ENCODE measurements around the gene MCM7. TPM values are rescaled to one million over a fixed set of nuclear protein-coding genes. Genes with fewer than 3 reads are reported as not detected.

MCM7 gene
- total and polyA plus RNA-seq, 2 donors (not counting 1 experiment from before 2014, with no cell fraction given), result 24.4 to 34.3 TPM

DNA sequence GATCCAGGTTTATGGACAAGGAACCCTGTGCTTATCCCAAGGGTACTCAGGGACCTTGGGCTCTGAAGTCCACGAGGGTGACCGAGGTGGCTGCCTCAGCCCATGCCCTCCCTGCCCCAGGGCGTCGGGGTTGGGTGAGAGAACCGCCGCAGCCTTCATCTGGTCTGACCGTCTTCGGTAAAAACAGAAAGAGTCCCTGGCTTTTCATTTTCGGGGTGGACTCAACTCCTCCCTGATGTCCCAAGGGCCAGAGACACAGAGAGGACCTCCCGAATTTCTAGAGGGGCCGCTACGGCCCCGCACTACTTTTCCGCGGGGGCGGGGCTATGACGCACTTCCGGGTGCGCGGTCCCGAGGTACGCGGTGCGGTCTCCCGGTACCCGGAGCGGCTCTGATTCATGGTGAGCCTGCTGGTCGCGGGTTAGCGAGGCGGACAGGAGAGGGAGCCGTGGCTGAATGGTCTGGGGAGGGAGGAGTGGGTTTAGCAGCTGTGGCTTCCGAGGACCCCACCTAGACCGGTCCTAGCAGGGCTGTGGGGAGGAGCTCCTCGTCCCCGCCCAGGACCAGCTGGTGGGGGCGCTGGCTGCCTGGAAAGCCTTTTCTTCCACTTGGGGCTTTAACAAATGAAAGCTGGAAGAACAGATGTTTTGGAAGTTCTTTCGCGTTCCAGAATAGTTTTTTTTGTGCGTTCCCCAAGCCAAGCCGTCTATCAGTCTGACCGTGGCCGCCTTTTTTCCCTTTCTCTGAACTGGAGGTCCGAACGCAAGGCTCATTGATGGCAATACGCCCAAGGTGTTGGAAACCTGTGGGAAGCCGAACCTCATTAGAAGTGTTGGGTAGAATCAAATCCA is 51.5 kb downstream of the MCM7 start, which contains the start of gene ZSCAN21:
ZSCAN21 (plus strand) TSS at position 334 of the 851 bp plus-strand sequence. CDS start 7,233 bp downstream, outside the sequence.
- peaks cover 4% of the 10 kb centered on the region for H3K79me2 ChIP-seq (ENCODE audit: control insufficient read depth, insufficient read depth, low read length)
- peak within 1 kb of the TSS; percentile 84 for H3K4me2 ChIP-seq (ENCODE audit: extremely low read depth, insufficient read depth, low read length)
- H3K36me3 ChIP-seq (ENCODE audit: control insufficient read depth, insufficient read depth, low read length), result no peaks in the 10 kb centered on the region
- peak within 1 kb of the TSS; percentile 74 to 99 (median 77) for H3K4me3 ChIP-seq (replicated peaks in 1 of 4; ENCODE audit: control extremely low read depth in 1 of 4, insufficient read depth in 1 of 4, low read depth in 3 of 4, low read length in 4 of 4)
- peaks cover 5% of the 10 kb centered on the region for H3K4me1 ChIP-seq (ENCODE audit: control insufficient read depth, extremely low read depth, insufficient read depth, low read length)
- H3K27me3 ChIP-seq (ENCODE audit: control insufficient read depth, insufficient read depth, low read length), result no peaks in the 10 kb centered on the region
- peak within 1 kb of the TSS; percentile 90 for H3K9ac ChIP-seq (ENCODE audit: insufficient read depth, low read length)
- peak within 1 kb of the TSS; percentile 94 for H2AFZ ChIP-seq (ENCODE audit: low read length)
- TF ChIP-seq CTCF (conservative IDR thresholded peaks at IDR 0.05 in 1 of 2, IDR thresholded peaks at IDR 0.05 in 1 of 2; ENCODE audit: low read depth in 1 of 2, low read length in 2 of 2), result peak in 1 of 2 donors; percentile 21
- TF ChIP-seq EZH2 (IDR thresholded peaks at IDR 0.05; ENCODE audit: low read length, missing control alignments), result no peak
- no peaks in the 10 kb centered on the region for H3K9me3 ChIP-seq (ENCODE audit: control insufficient read depth, insufficient read depth, low read depth, low read length)
- DNase-seq (ENCODE audit: low read depth in 2 of 2), result peak; percentile 83 to 84
- H4K20me1 ChIP-seq (ENCODE audit: control insufficient read depth, extremely low read depth, insufficient read depth, low read length), result no peaks in the 10 kb centered on the region
- H3K27ac ChIP-seq (ENCODE audit: insufficient read depth, low read length), result peak within 1 kb of the TSS; percentile 91

GRCh38 chr7:100048680-100049079 is 52.5 kb downstream of the MCM7 start:
- no peaks in the 10 kb centered on the region for H3K9me3 ChIP-seq (ENCODE audit: control insufficient read depth, insufficient read depth, low read depth, low read length)
- H3K27ac ChIP-seq (ENCODE audit: insufficient read depth, low read length), result no peak overlapping the region
- no peak overlapping the region for H2AFZ ChIP-seq (ENCODE audit: low read length)
- no peaks in the 10 kb centered on the region for H3K27me3 ChIP-seq (ENCODE audit: control insufficient read depth, insufficient read depth, low read length)
- no peaks in the 10 kb centered on the region for H3K36me3 ChIP-seq (ENCODE audit: control insufficient read depth, insufficient read depth, low read length)
- peaks cover 5% of the 10 kb centered on the region for H3K4me1 ChIP-seq (ENCODE audit: control insufficient read depth, extremely low read depth, insufficient read depth, low read length)
- no peak for TF ChIP-seq CTCF (conservative IDR thresholded peaks at IDR 0.05 in 1 of 2, IDR thresholded peaks at IDR 0.05 in 1 of 2; ENCODE audit: low read depth in 1 of 2, low read length in 2 of 2)
- no peak for TF ChIP-seq EZH2 (IDR thresholded peaks at IDR 0.05; ENCODE audit: low read length, missing control alignments)
- H3K4me2 ChIP-seq (ENCODE audit: extremely low read depth, insufficient read depth, low read length), result no peak overlapping the region
- no peaks in the 10 kb centered on the region for H4K20me1 ChIP-seq (ENCODE audit: control insufficient read depth, extremely low read depth, insufficient read depth, low read length)
- H3K79me2 ChIP-seq (ENCODE audit: control insufficient read depth, insufficient read depth, low read length), result peaks cover 4% of the 10 kb centered on the region
- H3K4me3 ChIP-seq (replicated peaks in 1 of 4; ENCODE audit: control extremely low read depth in 1 of 4, insufficient read depth in 1 of 4, low read depth in 3 of 4, low read length in 4 of 4), result no peak overlapping the region
- no peak for DNase-seq (ENCODE audit: low read depth in 2 of 2)
- no peak overlapping the region for H3K9ac ChIP-seq (ENCODE audit: insufficient read depth, low read length)

- no peaks in the 10 kb centered on the region for H3K79me2 ChIP-seq (ENCODE audit: control insufficient read depth, insufficient read depth, low read length)
- no peak overlapping the region for H3K27ac ChIP-seq (ENCODE audit: insufficient read depth, low read length)
- no peak overlapping the region for H3K4me3 ChIP-seq (replicated peaks in 1 of 4; ENCODE audit: control extremely low read depth in 1 of 4, insufficient read depth in 1 of 4, low read depth in 3 of 4, low read length in 4 of 4)
- H3K27me3 ChIP-seq (ENCODE audit: control insufficient read depth, insufficient read depth, low read length), result no peaks in the 10 kb centered on the region
- H2AFZ ChIP-seq (ENCODE audit: low read length), result no peak overlapping the region
- H3K9ac ChIP-seq (ENCODE audit: insufficient read depth, low read length), result no peak overlapping the region
- no peaks in the 10 kb centered on the region for H3K36me3 ChIP-seq (ENCODE audit: control insufficient read depth, insufficient read depth, low read length)
- no peak overlapping the region for H3K4me2 ChIP-seq (ENCODE audit: extremely low read depth, insufficient read depth, low read length)
- TF ChIP-seq EZH2 (IDR thresholded peaks at IDR 0.05; ENCODE audit: low read length, missing control alignments) (no peak), CTCF (conservative IDR thresholded peaks at IDR 0.05 in 1 of 2, IDR thresholded peaks at IDR 0.05 in 1 of 2; ENCODE audit: low read depth in 1 of 2, low read length in 2 of 2) (no peak)
- no peak for DNase-seq (ENCODE audit: low read depth in 2 of 2)
- no peaks in the 10 kb centered on the region for H4K20me1 ChIP-seq (ENCODE audit: control insufficient read depth, extremely low read depth, insufficient read depth, low read length)
- H3K4me1 ChIP-seq (ENCODE audit: control insufficient read depth, extremely low read depth, insufficient read depth, low read length), result peaks cover 2% of the 10 kb centered on the region
- no peaks in the 10 kb centered on the region for H3K9me3 ChIP-seq (ENCODE audit: control insufficient read depth, insufficient read depth, low read depth, low read length)
Observed at GRCh38 chr7:100044718-100045117, 56.5 kb downstream of the MCM7 start.

Data from fibroblast of lung (primary cell).